IMR-90 (cell line): Measurements from ENCODE around the gene SLC12A7. TPM values are rescaled to one million over a fixed set of nuclear protein-coding genes. Genes with fewer than 3 reads are reported as not detected.

Experiments used
- ATAC-seq: fragments of 200-7000 bp; cut with Tn5 transposase; 2 replicates; pipeline ENCODE4 v1.9.1; 2020; ENCODE audit warnings: low read depth, mild to moderate bottlenecking, moderate library complexity
- BruUV-seq: library from RNA; stranded (reverse); fragments of 400-500 nt; replicated peaks from 2 replicates; lab custom pipeline; 2021; lab: Mats Ljungman, UMichigan
- CTCF ChIA-PET: fragments of 300-600 bp; formaldehyde crosslinking; extraction: SDS; loops from one replicate; lab custom pipeline; 2021; ENCODE audit warnings: antibody characterized with exemption; lab: Yijun Ruan, JAX
- POLR2A ChIA-PET: fragments of 300-600 bp; sonication (Branson Sonifier 250); formaldehyde crosslinking; loops from one replicate; lab custom pipeline; 2022; ENCODE audit warnings: antibody characterized with exemption; ENCODE audit not compliant: unreplicated experiment; lab: Charles Lee
- DNase-seq: peaks from one replicate; pipeline ENCODE4 v3.0.0; 2013
- H2AFZ ChIP-seq: replicated peaks from 2 replicates; pipeline ENCODE3; 2013; ENCODE audit warnings: low read length, mild to moderate bottlenecking; ENCODE audit not compliant: poor library complexity
- H2AK5ac ChIP-seq: 2 replicates; pipeline ENCODE4 v1.6.1; 2013; ENCODE audit warnings: low read depth, low read length, inconsistent platforms
- H2AK9ac ChIP-seq: replicated peaks from 2 replicates; pipeline ENCODE3; 2013; ENCODE audit warnings: mild to moderate bottlenecking, low read depth, low read length, moderate library complexity; ENCODE audit not compliant: poor library complexity
- H2BK120ac ChIP-seq: 2 replicates; pipeline ENCODE4 v1.6.1; 2013; ENCODE audit warnings: low read depth, low read length, inconsistent platforms
- H2BK15ac ChIP-seq: 3 replicates; pipeline ENCODE4 v1.6.1; 2013; ENCODE audit warnings: low read depth, low read length, inconsistent platforms
- H2BK20ac ChIP-seq: 2 replicates; pipeline ENCODE4 v1.6.1; 2013; ENCODE audit warnings: low read depth, mild to moderate bottlenecking, inconsistent platforms, low read length, moderate library complexity
- H2BK5ac ChIP-seq: 2 replicates; pipeline ENCODE4 v1.6.1; 2013; ENCODE audit warnings: mild to moderate bottlenecking, low read depth, low read length, inconsistent platforms; ENCODE audit not compliant: poor library complexity, severe bottlenecking
- H3K14ac ChIP-seq: replicated peaks from 2 replicates; pipeline ENCODE4 v1.6.1; 2013; ENCODE audit warnings: low read depth, low read length, inconsistent platforms
- H3K18ac ChIP-seq: 2 replicates; pipeline ENCODE4 v1.6.1; 2013; ENCODE audit warnings: low read depth, low read length, control low read depth
- H3K23ac ChIP-seq: 2 replicates; pipeline ENCODE4 v1.6.1; 2013; ENCODE audit warnings: low read depth, low read length, inconsistent platforms
- H3K27ac ChIP-seq: 2 replicates; pipeline ENCODE4 v1.5.1; 2013; ENCODE audit warnings: mild to moderate bottlenecking, control low read depth, low read length; ENCODE audit not compliant: insufficient read depth
- H3K27me3 ChIP-seq: 2 replicates; pipeline ENCODE4 v1.6.1; 2013; ENCODE audit warnings: low read length; ENCODE audit not compliant: control insufficient read depth, insufficient read depth
- H3K36me3 ChIP-seq: 2 replicates; pipeline ENCODE4 v1.6.1; 2013; ENCODE audit warnings: low read length, mixed read lengths; ENCODE audit not compliant: control insufficient read depth, insufficient read depth
- H3K4ac ChIP-seq: 2 replicates; pipeline ENCODE4 v1.6.1; 2013; ENCODE audit warnings: low read depth, low read length, inconsistent platforms
- H3K4me1 ChIP-seq: 2 replicates; pipeline ENCODE4 v1.6.1; 2013; ENCODE audit warnings: low read length, mixed read lengths; ENCODE audit not compliant: control insufficient read depth, insufficient read depth
- H3K4me2 ChIP-seq: 2 replicates; pipeline ENCODE4 v1.6.1; 2013; ENCODE audit warnings: low read depth, mild to moderate bottlenecking, control low read depth, low read length, moderate library complexity
- H3K4me3 ChIP-seq: 2 replicates; pipeline ENCODE4 v1.5.1; 2013; ENCODE audit warnings: low read depth, mild to moderate bottlenecking, control low read depth, low read length, moderate library complexity; ENCODE audit not compliant: insufficient read depth
- H3K56ac ChIP-seq: 2 replicates; pipeline ENCODE4 v1.6.1; 2013; ENCODE audit warnings: low read length, inconsistent platforms; ENCODE audit not compliant: insufficient read depth; ENCODE audit errors: extremely low read depth
- H3K79me1 ChIP-seq, 2 experiments: 2 replicates each; pipeline ENCODE4 v1.6.1; 2013; ENCODE audit warnings: low read length in 2 of 2, inconsistent platforms in 1 of 2, low read depth in 1 of 2
- H3K9ac ChIP-seq: 2 replicates; pipeline ENCODE4 v1.6.1; 2013; ENCODE audit warnings: low read depth, low read length, control low read depth
- H3K9me1 ChIP-seq: 2 replicates; pipeline ENCODE4 v1.6.1; 2013; ENCODE audit warnings: low read length, inconsistent platforms; ENCODE audit not compliant: insufficient read depth
- H3K9me3 ChIP-seq: 2 replicates; pipeline ENCODE4 v1.6.1; 2013; ENCODE audit warnings: low read length; ENCODE audit not compliant: control insufficient read depth, insufficient read depth
- H4K20me1 ChIP-seq: 2 replicates; pipeline ENCODE4 v1.6.1; 2013; ENCODE audit warnings: low read length, inconsistent platforms; ENCODE audit not compliant: insufficient read depth
- H4K5ac ChIP-seq: 2 replicates; pipeline ENCODE4 v1.6.1; 2013; ENCODE audit warnings: mild to moderate bottlenecking, low read depth, low read length, control low read depth
- H4K8ac ChIP-seq, 2 experiments: 2 replicates each; pipeline ENCODE4 v1.6.1; 2013; ENCODE audit warnings: low read depth in 2 of 2, low read length in 2 of 2, control low read depth in 1 of 2, inconsistent platforms in 1 of 2
- H4K91ac ChIP-seq: 2 replicates; pipeline ENCODE4 v1.6.1; 2013; ENCODE audit warnings: low read depth, low read length, inconsistent platforms; ENCODE audit not compliant: insufficient read depth
- BHLHE40 ChIP-seq: fragments of 150-350 bp; IDR thresholded peaks from 2 replicates; pipeline ENCODE4 v1.6.1; 2016; ENCODE audit warnings: mild to moderate bottlenecking, low read depth, low read length
- RFX5 ChIP-seq: IDR thresholded peaks from 2 replicates; pipeline ENCODE4 v1.8.0; 2012; ENCODE audit warnings: low read depth, mild to moderate bottlenecking, low read length, moderate library complexity
- WGBS, 2 experiments: methylation state at CpG; one replicate each; pipeline versions ENCODE4 v1.1.5 to v1.1.7; 2013; ENCODE audit warnings: missing lambda C conversion rate in 2 of 2; ENCODE audit not compliant: insufficient read length in 1 of 2; ENCODE audit errors: extremely low coverage in 2 of 2; 5-methylcytosine and 5-hydroxymethylcytosine counted together
- dilution Hi-C: fragments of 300-500 bp; cut with HindIII; formaldehyde crosslinking; loops from one replicate; pipeline ENCODE4 v1.14.3; 2018; ENCODE audit warnings: low sequenced_read_pairs; ENCODE audit not compliant: unreplicated experiment
- in situ Hi-C: fragments of 300-500 bp; cut with MboI; formaldehyde crosslinking; loops from 3 replicates; pipeline ENCODE4 v1.14.3; 2019; ENCODE audit warnings: low sequenced_read_pairs, inconsistent platforms, mixed read lengths
- intact Hi-C: fragments of 100-400 bp; cut with micrococcal nuclease; formaldehyde crosslinking; loops from 2 replicates; pipeline ENCODE4 v1.10.0; 2022
- polyA plus RNA-seq, 3 experiments: library from polyadenylated mRNA; depleted of rRNA; stranded (reverse); fragments of >200 nt; gene quantifications; 2 replicates each; pipeline ENCODE4 v1.2.3, GENCODE V29; 2012; ENCODE audit warnings: low replicate concordance in 1 of 3
- total RNA-seq: library from RNA; depleted of rRNA; stranded (reverse); fragments of >200 nt; gene quantifications from 2 replicates; pipeline ENCODE4 v1.2.3, GENCODE V29; 2012

SLC12A7 gene
- total and polyA plus RNA-seq, 2 of the 4 experiments (the other 2 are of a cell fraction): 3.0 to 6.1 TPM

- in situ Hi-C loops: no loop called here
- intact Hi-C loops: no loop called here
- H4K91ac ChIP-seq: no peak overlapping the region
- H3K4me2 ChIP-seq: no peak overlapping the region
- 87% methylated on average over 16 of the region's 40 CpGs; no CpG with 5 or more reads in 1 of the 2 experiments for WGBS, 2 experiments
- no peaks in the 10 kb centered on the region for H3K36me3 ChIP-seq
- H2AK5ac ChIP-seq: no peak overlapping the region
- H3K56ac ChIP-seq: no peak overlapping the region
- no peak overlapping the region for H3K4me3 ChIP-seq
- H3K9ac ChIP-seq: no peak overlapping the region
- TF ChIP-seq RFX5: no peak
- TF ChIP-seq BHLHE40: no peak
- no TSS peak for BruUV-seq
- H3K27me3 ChIP-seq: peaks cover 18% of the 10 kb centered on the region
- ChIA-PET POLR2A (no interaction called here), CTCF (no interaction called here)
- no peak overlapping the region for H3K27ac ChIP-seq
- H3K4ac ChIP-seq: no peak overlapping the region
- H3K4me1 ChIP-seq: no peaks in the 10 kb centered on the region
- H2BK15ac ChIP-seq: no peak overlapping the region
- DNase-seq: no peak
- no peak overlapping the region for H2BK20ac ChIP-seq
- no peak overlapping the region for H3K14ac ChIP-seq
- H4K5ac ChIP-seq: no peak overlapping the region
- ATAC-seq: no peak
- no peaks in the 10 kb centered on the region for H3K79me1 ChIP-seq
- no peak overlapping the region for H2BK5ac ChIP-seq
- H3K9me3 ChIP-seq: no peaks in the 10 kb centered on the region
- H2AFZ ChIP-seq: no peak overlapping the region
- H3K23ac ChIP-seq: no peak overlapping the region
- H4K8ac ChIP-seq: no peak overlapping the region
- H3K9me1 ChIP-seq: no peaks in the 10 kb centered on the region
- no peak overlapping the region for H2BK120ac ChIP-seq
- H3K18ac ChIP-seq: no peak overlapping the region
- no peak overlapping the region for H2AK9ac ChIP-seq
- no peaks in the 10 kb centered on the region for H4K20me1 ChIP-seq
- dilution Hi-C loops: no loop called here
Observed at GRCh38 chr5:1027631-1028441, 84.0 kb downstream of the SLC12A7 start.
